GM19328 (cell line): ENCODE results near the gene CCR2.
"Not testable (repeated sequence)": the region's sequence is repeated elsewhere in the genome, so short reads cannot be mapped to it uniquely, and the experiment has no call there.

Experiments
- ATAC-seq: cut with Tn5 transposase; IDR thresholded peaks from one replicate; pipeline ENCODE4 v1.9.1; 2021; ENCODE audit warnings: mild to moderate bottlenecking, moderate library complexity; ENCODE audit not compliant: unreplicated experiment

Gene CCR2

GRCh38 chr3:46353647-46354410, at the start of gene CCR2:
Gene CCR2 (plus strand): TSS chr3:46354111. CDS start chr3:46357528, 3,417 bp downstream.
- ATAC-seq, result no peak

- no peak for ATAC-seq
Measured at GRCh38 chr3:46304739-46305138, 49.2 kb upstream of the CCR2 start.

DNA sequence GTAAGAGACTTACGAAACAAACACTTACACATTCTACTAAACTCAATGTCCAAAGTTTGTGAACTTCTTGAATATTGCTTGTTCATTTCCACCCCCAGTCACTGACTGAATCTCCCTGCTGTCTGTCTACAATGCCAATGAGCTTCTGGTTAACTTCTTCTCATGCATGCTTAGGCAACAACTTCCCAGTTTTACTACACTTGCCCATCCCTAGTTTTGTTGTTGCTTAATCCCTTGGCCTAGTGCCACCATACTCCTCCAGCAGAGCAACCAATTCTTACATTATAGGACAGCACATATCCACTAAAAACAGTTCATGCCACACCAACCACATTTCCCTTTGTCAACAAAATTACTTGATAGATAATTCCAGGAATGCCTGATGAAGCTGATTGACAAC, 40.9 kb upstream of the CCR2 start:
- no peak for ATAC-seq

DNA sequence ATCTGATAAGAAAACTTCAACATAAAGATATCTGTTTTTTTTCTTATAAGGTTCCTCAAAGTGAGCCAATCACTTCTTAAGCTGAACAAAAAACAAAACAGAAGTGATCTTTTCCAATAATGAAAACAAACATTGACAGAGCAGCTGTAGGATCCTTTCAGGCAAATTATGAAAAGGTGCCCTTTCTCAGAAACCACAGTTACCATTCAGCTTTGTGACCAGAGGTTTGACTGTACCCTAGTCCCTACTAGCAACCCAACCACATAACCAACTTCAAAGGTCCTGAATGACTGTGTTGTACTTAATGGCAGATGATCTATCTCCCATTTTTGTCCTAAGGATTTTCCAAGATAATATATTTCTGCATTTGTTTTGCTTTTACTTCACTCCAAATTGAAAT, 39.4 kb upstream of the CCR2 start:
- ATAC-seq, result no peak

DNA sequence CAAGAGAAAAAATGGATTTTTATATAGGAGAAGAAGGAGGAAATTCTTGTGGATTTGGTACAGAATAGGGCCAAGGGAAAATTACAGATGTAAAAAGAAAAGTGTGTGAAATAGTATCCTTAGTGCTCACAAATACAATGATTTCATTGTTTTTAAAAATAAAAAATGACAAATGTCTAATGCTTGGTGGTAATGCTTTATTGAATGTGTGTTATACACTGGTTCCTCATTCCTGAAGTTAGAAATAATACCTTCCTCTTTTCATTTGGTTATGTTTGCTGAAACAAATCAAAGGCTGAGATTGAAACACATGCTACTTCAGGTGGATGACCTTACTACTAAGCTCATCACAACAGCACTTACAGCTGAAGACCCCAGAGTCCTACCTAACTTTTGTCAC, 37.7 kb upstream of the CCR2 start:
- no peak for ATAC-seq

DNA sequence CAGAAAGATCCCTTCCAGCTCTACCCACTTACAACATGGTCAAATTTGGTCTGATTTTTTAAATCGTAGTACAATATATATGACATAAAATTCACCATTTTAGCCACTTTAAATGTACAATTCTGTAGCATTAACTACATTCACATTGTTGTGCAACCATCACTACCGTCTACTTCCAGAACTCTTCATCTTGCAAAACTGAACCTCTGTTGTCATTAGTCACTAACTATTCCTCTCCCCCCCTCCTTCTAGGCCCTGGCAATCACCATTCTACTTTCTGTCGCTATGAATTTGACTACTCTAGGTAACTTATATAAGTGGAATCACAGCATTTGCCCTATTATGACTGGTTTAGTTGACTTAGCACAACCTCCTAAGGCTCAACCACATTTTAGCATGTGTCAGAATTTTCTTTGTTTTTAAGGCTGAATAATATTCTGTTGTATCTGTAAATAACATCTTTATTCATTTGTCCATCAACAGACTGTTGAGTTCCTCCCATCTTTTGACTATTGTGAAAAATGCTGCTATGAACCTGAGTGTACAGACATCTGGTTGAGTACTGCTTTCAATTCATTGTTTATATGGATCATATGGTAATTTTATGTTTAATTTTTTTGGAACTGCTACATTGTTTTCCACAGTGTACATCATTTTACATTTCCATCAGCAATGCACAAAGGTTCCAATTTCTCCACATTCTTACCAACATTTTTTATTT, 35.5 kb upstream of the CCR2 start:
- no peak for ATAC-seq

- ATAC-seq, result no peak
Measured at GRCh38 chr3:46321461-46322104, 32.3 kb upstream of the CCR2 start.

- no peak for ATAC-seq
Measured at GRCh38 chr3:46324036-46324435, 29.9 kb upstream of the CCR2 start.

DNA sequence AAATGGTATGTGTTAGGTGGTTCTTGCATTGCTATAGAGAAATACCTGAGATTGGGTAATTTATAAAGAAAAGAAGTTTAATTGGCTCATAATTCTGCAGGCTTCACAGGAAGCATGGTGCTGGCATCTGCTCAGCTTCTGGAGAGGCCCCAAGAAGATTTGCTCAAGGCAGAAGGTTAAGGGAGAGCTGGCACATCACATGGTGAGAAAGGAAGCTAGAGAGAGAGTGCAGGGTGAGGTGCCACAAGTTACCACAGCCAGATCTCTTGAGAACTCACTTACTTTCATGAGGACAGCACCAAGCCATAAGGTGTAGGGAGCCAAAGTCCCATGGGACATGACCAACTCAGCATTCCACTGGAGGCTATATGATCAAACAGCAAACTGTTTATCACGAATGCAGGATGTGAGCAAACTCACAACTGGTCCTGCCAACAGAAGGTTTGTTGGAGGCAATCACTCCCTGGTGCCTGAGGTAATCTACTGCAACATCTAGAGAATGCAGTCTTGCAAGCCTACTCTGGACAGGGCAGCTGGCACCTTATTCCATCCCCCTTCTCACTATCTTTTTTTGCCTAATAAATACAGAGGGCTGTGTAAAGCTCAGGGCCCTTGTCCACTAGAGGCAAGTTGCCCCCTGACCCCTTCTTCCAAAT, 28.1 kb upstream of the CCR2 start:
- no peak for ATAC-seq

DNA sequence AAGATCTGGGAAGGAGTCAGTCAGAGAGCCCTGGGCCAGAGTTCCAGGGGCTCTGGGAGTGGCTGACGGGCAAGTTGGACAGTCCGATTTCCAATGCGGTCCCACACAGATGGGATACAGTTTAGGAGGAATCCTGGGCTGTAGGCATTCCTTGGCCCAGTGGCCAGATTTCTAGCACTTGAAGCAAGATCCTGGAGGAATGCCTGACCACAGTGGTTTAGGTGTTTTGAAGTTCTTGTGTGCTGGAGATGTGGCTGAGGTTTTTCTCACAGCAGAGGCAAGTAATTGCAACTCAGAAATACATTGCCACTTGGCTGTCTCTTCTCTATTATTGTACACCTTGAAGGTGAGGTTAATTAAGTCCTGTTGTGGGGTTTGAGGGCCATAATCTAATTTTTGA, 23.2 kb upstream of the CCR2 start:
- ATAC-seq, result not testable (repeated sequence)

- no peak for ATAC-seq
Measured at GRCh38 chr3:46334741-46335478, 19.0 kb upstream of the CCR2 start.

- no peak for ATAC-seq
Measured at GRCh38 chr3:46335541-46335940, 18.4 kb upstream of the CCR2 start.

DNA sequence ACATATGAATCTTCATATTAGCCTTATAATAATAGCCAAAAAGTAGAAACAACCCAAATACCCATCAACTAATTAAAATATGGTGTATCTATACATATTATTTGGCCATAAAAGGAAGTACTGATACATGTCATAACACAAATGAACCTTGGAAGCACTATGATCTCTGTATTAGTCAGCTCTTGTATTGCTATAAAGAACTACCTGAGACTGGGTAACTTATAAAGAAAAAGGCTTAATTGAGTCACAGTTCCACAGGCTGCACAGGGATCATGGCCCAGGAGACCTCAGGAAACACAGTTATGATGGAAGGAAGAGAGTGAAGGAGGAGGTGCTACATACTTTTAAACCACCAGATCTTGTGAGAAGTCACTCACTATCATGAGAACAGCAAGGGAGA, 16.0 kb upstream of the CCR2 start:
- no peak for ATAC-seq

- no peak for ATAC-seq
Measured at GRCh38 chr3:46338840-46339239, 15.1 kb upstream of the CCR2 start.

- ATAC-seq, result no peak
Measured at GRCh38 chr3:46344476-46344875, 9.4 kb upstream of the CCR2 start.

- no peak for ATAC-seq
Measured at GRCh38 chr3:46348823-46349482, 5.0 kb upstream of the CCR2 start.

GRCh38 chr3:46349484-46350261, 4.2 kb upstream of the CCR2 start:
- no peak for ATAC-seq

GRCh38 chr3:46350262-46350565, 3.7 kb upstream of the CCR2 start:
- ATAC-seq, result no peak

GRCh38 chr3:46351646-46352045, 2.3 kb upstream of the CCR2 start:
- ATAC-seq, result no peak

- no peak for ATAC-seq
Measured at GRCh38 chr3:46353090-46353489, 821 bp upstream of the CCR2 start.
